ENCODE results near the gene PPTC7.

Gene PPTC7

DNA sequence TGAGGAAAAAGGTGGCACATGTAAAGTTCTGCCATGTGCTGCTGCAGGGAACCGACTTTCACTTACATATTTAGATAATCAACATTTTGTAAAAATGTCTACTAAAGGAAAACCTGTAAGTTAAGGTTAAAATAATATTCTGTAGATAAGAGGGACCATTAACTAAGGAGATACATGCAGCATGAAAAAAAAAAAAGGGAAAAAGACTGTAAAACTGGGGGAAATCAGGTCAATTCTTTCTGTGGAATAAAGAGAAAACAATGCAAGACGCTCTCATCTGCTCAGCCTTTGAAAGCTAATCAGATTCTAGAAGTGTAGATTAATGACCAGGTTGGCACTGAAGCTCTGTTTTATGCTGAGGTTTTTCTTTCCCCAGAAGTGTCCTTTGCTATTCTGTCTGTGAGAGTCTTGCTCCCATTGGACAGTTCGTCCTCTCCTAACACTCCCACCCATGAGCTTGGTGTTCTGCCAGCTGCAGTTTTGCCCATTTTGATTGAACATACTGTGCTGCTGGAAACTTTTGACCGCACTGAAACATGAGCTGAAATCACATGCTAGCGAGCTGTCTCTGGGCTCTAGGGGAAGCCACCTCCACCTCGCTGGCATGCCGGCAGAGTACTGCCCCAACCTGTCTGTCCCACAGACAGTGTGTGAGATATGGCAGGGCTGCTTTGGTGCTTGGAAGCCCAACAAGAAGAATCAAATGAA, 39.7 kb downstream of the PPTC7 start:
- ATAC-seq (ENCODE audit: insufficient read depth, low read depth) (no peak), DNase-seq (no peak)
- peaks cover 39% of the 10 kb centered on the region for H3K79me2 ChIP-seq (ENCODE audit: insufficient read depth, low read length)
- peaks cover 69% of the 10 kb centered on the region for H3K36me3 ChIP-seq (ENCODE audit: insufficient read depth, low read length)
- no peak overlapping the region for H3K4me3 ChIP-seq (ENCODE audit: low read depth in 1 of 2, low read length in 2 of 2)
- H2AFZ ChIP-seq (ENCODE audit: low read depth, low read length): no peak overlapping the region
- peaks cover 5% of the 10 kb centered on the region for H4K20me1 ChIP-seq (ENCODE audit: insufficient read depth, low read length)
- no peak overlapping the region for H3K9ac ChIP-seq (ENCODE audit: low read depth, low read length)
- no peak for TF ChIP-seq EZH2 (IDR thresholded peaks at IDR 0.05; ENCODE audit: borderline replicate concordance, low read depth, low read length, severe bottlenecking)
- TF ChIP-seq, protein P1, sequence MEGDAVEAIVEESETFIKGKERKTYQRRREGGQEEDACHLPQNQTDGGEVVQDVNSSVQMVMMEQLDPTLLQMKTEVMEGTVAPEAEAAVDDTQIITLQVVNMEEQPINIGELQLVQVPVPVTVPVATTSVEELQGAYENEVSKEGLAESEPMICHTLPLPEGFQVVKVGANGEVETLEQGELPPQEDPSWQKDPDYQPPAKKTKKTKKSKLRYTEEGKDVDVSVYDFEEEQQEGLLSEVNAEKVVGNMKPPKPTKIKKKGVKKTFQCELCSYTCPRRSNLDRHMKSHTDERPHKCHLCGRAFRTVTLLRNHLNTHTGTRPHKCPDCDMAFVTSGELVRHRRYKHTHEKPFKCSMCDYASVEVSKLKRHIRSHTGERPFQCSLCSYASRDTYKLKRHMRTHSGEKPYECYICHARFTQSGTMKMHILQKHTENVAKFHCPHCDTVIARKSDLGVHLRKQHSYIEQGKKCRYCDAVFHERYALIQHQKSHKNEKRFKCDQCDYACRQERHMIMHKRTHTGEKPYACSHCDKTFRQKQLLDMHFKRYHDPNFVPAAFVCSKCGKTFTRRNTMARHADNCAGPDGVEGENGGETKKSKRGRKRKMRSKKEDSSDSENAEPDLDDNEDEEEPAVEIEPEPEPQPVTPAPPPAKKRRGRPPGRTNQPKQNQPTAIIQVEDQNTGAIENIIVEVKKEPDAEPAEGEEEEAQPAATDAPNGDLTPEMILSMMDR (IDR thresholded peaks at IDR 0.05; ENCODE audit: borderline replicate concordance, extremely low read depth, low read length, poor library complexity, severe bottlenecking): no peak
- no peaks in the 10 kb centered on the region for H3K4me1 ChIP-seq (ENCODE audit: insufficient read depth, low read length)
- H3K27ac ChIP-seq (ENCODE audit: low read length): no peak overlapping the region
- no peak overlapping the region for H3K4me2 ChIP-seq (ENCODE audit: insufficient read depth, low read length)
- no peaks in the 10 kb centered on the region for H3K9me3 ChIP-seq (ENCODE audit: insufficient read depth, low read length, severe bottlenecking)
- H3K27me3 ChIP-seq (ENCODE audit: insufficient read depth, low read length, poor library complexity): no peaks in the 10 kb centered on the region

DNA sequence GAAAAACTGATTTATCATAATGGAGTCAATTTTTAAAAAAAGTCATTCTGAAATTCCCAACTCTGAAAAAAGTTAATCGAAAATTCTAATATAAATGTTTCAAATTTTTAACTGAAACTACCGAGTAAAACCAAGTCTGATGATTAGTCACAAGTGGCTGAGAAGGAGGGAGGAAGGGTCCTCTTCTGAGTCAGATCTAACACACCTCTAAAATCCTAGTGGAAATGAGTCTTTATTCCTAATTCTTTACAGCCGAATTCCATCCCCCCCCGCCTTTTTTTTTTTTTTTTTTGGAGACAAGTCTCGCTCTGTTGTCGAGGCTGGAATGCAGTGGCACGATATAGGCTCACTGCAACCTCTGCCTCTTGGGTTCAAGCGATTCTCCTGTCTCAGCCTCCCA, 43.1 kb downstream of the PPTC7 start:
- no peaks in the 10 kb centered on the region for H3K9me3 ChIP-seq (ENCODE audit: insufficient read depth, low read length, severe bottlenecking)
- no peaks in the 10 kb centered on the region for H3K27me3 ChIP-seq (ENCODE audit: insufficient read depth, low read length, poor library complexity)
- DNase-seq: no peak
- H3K9ac ChIP-seq (ENCODE audit: low read depth, low read length): no peak overlapping the region
- H3K27ac ChIP-seq (ENCODE audit: low read length): no peak overlapping the region
- peaks cover 13% of the 10 kb centered on the region for H3K79me2 ChIP-seq (ENCODE audit: insufficient read depth, low read length)
- H3K4me2 ChIP-seq (ENCODE audit: insufficient read depth, low read length): no peak overlapping the region
- peaks cover 3% of the 10 kb centered on the region for H4K20me1 ChIP-seq (ENCODE audit: insufficient read depth, low read length)
- ATAC-seq (ENCODE audit: insufficient read depth, low read depth): no peak
- H2AFZ ChIP-seq (ENCODE audit: low read depth, low read length): no peak overlapping the region
- H3K4me1 ChIP-seq (ENCODE audit: insufficient read depth, low read length): no peaks in the 10 kb centered on the region
- peaks cover 83% of the 10 kb centered on the region for H3K36me3 ChIP-seq (ENCODE audit: insufficient read depth, low read length)
- H3K4me3 ChIP-seq (ENCODE audit: low read depth in 1 of 2, low read length in 2 of 2): no peak overlapping the region
- TF ChIP-seq, protein P1 (IDR thresholded peaks at IDR 0.05; ENCODE audit: borderline replicate concordance, extremely low read depth, low read length, poor library complexity, severe bottlenecking): no peak
- TF ChIP-seq EZH2 (IDR thresholded peaks at IDR 0.05; ENCODE audit: borderline replicate concordance, low read depth, low read length, severe bottlenecking): no peak

DNA sequence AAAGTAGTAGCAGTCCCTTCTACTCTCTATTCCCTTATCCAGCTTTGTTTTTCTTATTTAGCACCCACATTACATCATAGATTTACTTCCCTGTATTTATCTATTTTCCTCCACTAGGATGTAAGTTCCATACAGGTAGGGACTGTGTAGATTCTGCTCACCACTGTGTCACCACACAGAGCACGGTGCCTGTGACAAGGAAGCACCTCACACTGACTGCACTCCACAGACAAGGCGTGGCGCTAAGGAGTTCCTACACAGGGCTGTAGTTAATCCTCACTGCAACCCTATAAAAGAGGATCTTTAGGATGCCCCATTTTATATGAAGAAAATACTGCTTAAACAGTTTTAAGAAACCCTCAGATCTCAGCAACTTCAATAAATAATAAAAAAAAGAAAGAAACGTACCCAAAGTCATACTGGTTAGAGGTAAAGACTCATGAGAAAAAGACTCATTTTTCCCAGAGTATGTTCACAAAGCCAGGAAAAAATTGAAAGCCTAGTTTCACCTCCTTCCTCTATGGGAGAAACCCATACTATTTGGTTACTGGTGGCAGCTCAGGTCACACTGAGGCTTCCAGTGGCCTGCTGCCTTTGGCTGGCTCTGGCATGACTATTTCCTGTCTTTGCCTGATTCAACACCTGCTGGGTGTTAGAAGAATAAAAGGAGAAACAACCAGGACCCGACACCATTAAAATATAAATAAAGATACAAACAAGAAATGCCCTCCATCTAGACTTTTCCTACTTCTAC, 44.1 kb downstream of the PPTC7 start:
- no peak overlapping the region for H2AFZ ChIP-seq (ENCODE audit: low read depth, low read length)
- H3K27ac ChIP-seq (ENCODE audit: low read length): no peak overlapping the region
- no peak overlapping the region for H3K4me2 ChIP-seq (ENCODE audit: insufficient read depth, low read length)
- H3K79me2 ChIP-seq (ENCODE audit: insufficient read depth, low read length): peaks cover 13% of the 10 kb centered on the region
- no peak for TF ChIP-seq EZH2 (IDR thresholded peaks at IDR 0.05; ENCODE audit: borderline replicate concordance, low read depth, low read length, severe bottlenecking)
- TF ChIP-seq, protein P1 (IDR thresholded peaks at IDR 0.05; ENCODE audit: borderline replicate concordance, extremely low read depth, low read length, poor library complexity, severe bottlenecking): no peak
- no peaks in the 10 kb centered on the region for H3K9me3 ChIP-seq (ENCODE audit: insufficient read depth, low read length, severe bottlenecking)
- H3K36me3 ChIP-seq (ENCODE audit: insufficient read depth, low read length): peaks cover 87% of the 10 kb centered on the region
- DNase-seq (no peak), ATAC-seq (ENCODE audit: insufficient read depth, low read depth) (no peak)
- no peak overlapping the region for H3K9ac ChIP-seq (ENCODE audit: low read depth, low read length)
- peaks cover 3% of the 10 kb centered on the region for H4K20me1 ChIP-seq (ENCODE audit: insufficient read depth, low read length)
- H3K4me3 ChIP-seq (ENCODE audit: low read depth in 1 of 2, low read length in 2 of 2): no peak overlapping the region
- H3K4me1 ChIP-seq (ENCODE audit: insufficient read depth, low read length): no peaks in the 10 kb centered on the region
- no peaks in the 10 kb centered on the region for H3K27me3 ChIP-seq (ENCODE audit: insufficient read depth, low read length, poor library complexity)
